Bronchial epithelial cell (primary cell): ENCODE data around the gene REEP1. TPM values are rescaled to one million over a fixed set of nuclear protein-coding genes. Genes with fewer than 3 reads are reported as not detected.

Source experiments
- DNase-seq: peaks from one replicate; pipeline ENCODE4 v3.0.0-alpha.2; 2010; ENCODE audit warnings: low read depth
- FAIRE-seq: peaks from 2 replicates; lab custom pipeline; 2011; peaks lifted over from hg19 to GRCh38; lab: Jason Lieb, UNC
- H3K27me3 ChIP-seq: 2 replicates; pipeline ENCODE4 v1.5.1; 2011; ENCODE audit warnings: low read length; ENCODE audit not compliant: control insufficient read depth, insufficient read depth
- H3K36me3 ChIP-seq: 2 replicates; pipeline ENCODE4 v1.5.1; 2011; ENCODE audit warnings: low read length; ENCODE audit not compliant: control insufficient read depth, insufficient read depth
- H3K4me3 ChIP-seq: 2 replicates; pipeline ENCODE4 v1.5.1; 2011; ENCODE audit warnings: mild to moderate bottlenecking, low read depth, low read length, control low read depth
- total RNA-seq: library from RNA; depleted of rRNA; stranded (reverse); fragments of >200 nt; gene quantifications from 2 replicates; pipeline ENCODE4 v1.2.1, GENCODE V29; 2014
- TF ChIP-seq, protein P1 (sequence below): IDR thresholded peaks from 2 replicates; pipeline ENCODE4 v1.5.1; 2011; ENCODE audit warnings: mild to moderate bottlenecking, moderate library complexity, low read length, control low read depth, inconsistent platforms; ENCODE audit not compliant: insufficient read depth, severe bottlenecking

REEP1 gene
- total RNA-seq, 1 donor from 2014 or later, result under 0.01 TPM

DNA sequence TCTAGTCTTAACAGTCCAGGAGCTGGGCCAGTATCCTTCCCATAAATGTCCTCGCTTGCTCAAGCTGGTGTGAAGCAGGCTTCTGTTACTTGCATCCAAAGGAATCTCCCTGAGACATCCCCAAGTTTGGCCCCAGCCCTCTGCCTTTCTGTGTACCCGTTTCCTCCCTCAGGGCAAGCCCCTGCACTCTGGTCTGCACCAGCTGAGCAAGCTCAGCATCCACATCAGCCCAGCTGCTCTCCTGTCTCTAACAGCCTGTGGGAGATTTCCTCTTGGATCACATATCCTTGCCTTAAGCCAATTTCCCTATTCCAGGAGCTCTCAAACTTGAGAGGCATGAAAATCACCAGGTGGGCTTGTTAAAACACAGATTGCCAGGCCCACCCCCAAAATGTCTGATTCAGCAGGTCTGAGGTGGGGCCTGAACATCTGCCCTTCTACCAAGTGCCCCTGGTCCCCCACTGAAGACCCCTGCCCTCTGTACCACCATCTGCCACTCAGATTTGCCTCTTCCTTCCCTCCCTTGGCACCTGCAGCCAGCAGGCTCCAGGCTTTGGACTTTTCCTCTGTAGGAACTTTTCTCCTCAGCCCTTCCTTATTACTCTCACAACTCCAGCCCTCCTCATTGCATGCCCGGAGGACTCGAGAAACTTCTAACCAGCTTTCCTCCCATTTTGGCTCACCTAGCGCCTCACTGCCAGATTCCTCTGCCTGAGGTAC is 32.1 kb downstream of the REEP1 start:
- no peak for FAIRE-seq
- H3K27me3 ChIP-seq, result peaks cover 4% of the 10 kb centered on the region
- no peak overlapping the region for H3K4me3 ChIP-seq
- no peaks in the 10 kb centered on the region for H3K36me3 ChIP-seq
- TF ChIP-seq, protein P1, sequence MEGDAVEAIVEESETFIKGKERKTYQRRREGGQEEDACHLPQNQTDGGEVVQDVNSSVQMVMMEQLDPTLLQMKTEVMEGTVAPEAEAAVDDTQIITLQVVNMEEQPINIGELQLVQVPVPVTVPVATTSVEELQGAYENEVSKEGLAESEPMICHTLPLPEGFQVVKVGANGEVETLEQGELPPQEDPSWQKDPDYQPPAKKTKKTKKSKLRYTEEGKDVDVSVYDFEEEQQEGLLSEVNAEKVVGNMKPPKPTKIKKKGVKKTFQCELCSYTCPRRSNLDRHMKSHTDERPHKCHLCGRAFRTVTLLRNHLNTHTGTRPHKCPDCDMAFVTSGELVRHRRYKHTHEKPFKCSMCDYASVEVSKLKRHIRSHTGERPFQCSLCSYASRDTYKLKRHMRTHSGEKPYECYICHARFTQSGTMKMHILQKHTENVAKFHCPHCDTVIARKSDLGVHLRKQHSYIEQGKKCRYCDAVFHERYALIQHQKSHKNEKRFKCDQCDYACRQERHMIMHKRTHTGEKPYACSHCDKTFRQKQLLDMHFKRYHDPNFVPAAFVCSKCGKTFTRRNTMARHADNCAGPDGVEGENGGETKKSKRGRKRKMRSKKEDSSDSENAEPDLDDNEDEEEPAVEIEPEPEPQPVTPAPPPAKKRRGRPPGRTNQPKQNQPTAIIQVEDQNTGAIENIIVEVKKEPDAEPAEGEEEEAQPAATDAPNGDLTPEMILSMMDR, result no peak
- DNase-seq, result no peak

DNA sequence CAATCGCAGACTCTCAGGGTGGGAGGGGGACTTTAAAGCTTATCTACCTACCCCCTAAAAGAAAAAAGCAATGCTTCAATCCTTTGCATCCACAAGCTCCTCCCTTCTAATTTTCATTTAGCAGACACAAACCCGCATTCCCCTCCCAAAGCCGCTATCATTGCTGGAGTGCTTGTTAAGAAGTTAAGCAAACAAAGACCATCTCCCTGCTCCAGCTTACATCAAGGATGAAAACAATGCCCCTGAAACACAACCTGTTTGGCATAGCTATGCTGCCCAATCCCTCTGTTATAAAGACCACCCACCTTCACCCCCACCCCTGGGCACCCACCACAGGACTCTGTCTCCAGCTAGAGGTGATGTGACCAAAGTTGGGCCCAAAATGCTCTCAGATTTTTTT is 33.0 kb downstream of the REEP1 start:
- H3K4me3 ChIP-seq, result no peak overlapping the region
- H3K27me3 ChIP-seq, result peaks cover 4% of the 10 kb centered on the region

DNA sequence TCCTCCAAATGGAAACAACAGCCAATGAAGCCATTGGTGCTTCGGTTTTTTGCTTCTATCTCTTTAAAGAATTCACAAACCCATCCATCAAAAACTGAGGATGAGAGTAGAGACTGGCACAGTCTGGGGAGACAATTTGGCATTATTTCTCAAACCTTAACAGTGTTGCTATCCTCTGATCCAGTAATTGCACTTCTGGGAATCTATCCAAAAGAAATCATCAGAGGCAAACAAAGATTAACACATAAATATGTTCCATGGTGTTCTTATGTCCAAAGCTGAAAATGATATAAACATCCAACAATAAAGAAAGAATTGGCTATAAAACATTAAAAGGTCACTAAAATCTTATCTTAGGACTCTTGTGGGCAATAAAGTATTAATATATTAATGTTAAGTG is 35.1 kb downstream of the REEP1 start:
- FAIRE-seq (no peak), DNase-seq (no peak)
- Histone ChIP-seq H3K4me3 (no peak overlapping the region), H3K27me3 (peaks cover 4% of the 10 kb centered on the region), H3K36me3 (no peaks in the 10 kb centered on the region)
- TF ChIP-seq, protein P1, result no peak

More for the DNA sequence above, 33.0 kb downstream of the REEP1 start:
- no peak for DNase-seq
- TF ChIP-seq, protein P1, result no peak
- no peaks in the 10 kb centered on the region for H3K36me3 ChIP-seq
- FAIRE-seq, result no peak

DNA sequence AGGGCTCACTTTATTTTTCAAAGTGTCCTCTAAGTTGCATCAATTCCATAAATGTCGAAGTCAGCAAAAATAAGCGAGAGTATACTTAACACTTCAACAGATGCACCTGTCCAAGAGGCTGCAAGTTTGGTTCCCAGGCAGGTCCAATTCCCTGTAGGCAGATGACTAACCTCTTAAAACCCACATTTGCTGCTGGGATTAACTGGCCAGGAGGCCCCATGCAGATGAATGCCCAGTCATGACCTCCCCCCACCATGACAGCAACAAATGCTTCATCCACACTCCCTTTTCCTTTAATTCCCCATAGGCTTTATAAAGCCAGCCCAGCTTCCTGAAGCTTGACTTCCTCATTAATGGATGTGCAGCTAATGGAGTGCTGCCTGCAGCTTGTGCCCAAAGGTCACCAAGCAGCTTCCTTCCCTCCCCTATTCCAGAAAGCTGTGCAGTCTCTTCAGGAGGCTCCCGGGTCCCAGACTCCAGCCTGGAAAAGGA is 35.7 kb downstream of the REEP1 start:
- Histone ChIP-seq H3K27me3 (peaks cover 4% of the 10 kb centered on the region), H3K4me3 (no peak overlapping the region), H3K36me3 (no peaks in the 10 kb centered on the region)
- FAIRE-seq (no peak), DNase-seq (no peak)
- TF ChIP-seq, protein P1, result no peak

DNA sequence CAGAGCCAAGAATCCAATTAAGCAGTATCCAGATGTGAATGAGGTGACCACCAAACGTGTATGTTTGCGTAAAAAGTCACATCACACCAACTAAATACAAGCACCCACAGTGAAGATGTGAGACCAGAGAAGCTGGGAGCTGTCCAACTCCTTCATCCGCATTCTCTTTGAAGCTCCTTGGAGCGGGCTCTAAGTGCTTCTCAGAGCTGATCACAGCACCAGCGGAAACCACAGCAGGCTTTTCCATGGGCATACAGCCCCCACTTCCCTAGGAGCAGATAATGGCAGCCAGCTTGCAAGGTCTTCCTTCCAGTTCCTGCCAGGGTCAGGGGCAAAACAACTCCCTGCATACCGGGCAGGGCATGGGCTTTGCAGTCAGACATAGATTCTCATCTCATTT is 36.4 kb downstream of the REEP1 start:
- Histone ChIP-seq H3K27me3 (peaks cover 4% of the 10 kb centered on the region), H3K4me3 (no peak overlapping the region), H3K36me3 (no peaks in the 10 kb centered on the region)
- FAIRE-seq (peak; percentile 32), DNase-seq (no peak)
- TF ChIP-seq, protein P1, result no peak
